ENCODE results near the gene TOMM7.

TOMM7 gene

GRCh38 chr7:22822486-22823141, at the start of gene TOMM7:
Gene TOMM7 (minus strand): TSS chr7:22822849. CDS start chr7:22822779, 70 bp downstream.
- DNase-seq = peak; percentile 14 to 92 (median 81)

GRCh38 chr7:22872096-22872807, 49.6 kb upstream of the TOMM7 start:
- DNase-seq = no peak

GRCh38 chr7:22871661-22872060, 49.0 kb upstream of the TOMM7 start:
- DNase-seq = no peak

GRCh38 chr7:22868509-22868908, 45.9 kb upstream of the TOMM7 start:
- no peak for DNase-seq

- DNase-seq = no peak
These were observed 44.9 kb upstream of the TOMM7 start for GRCh38 chr7:22867589-22867988.

GRCh38 chr7:22867003-22867402, 44.4 kb upstream of the TOMM7 start:
- DNase-seq = no peak

- DNase-seq = no peak
These were observed 42.9 kb upstream of the TOMM7 start for GRCh38 chr7:22865602-22865960.

- no peak for DNase-seq
These were observed 42.4 kb upstream of the TOMM7 start for GRCh38 chr7:22864855-22865601.

GRCh38 chr7:22864301-22864700, 41.7 kb upstream of the TOMM7 start:
- DNase-seq = no peak

- DNase-seq = no peak
These were observed 40.7 kb upstream of the TOMM7 start for GRCh38 chr7:22863156-22863899.

GRCh38 chr7:22861576-22861975, 38.9 kb upstream of the TOMM7 start:
- no peak for DNase-seq

- DNase-seq = peak in 4 of 51 donors; percentile 2 to 9 (median 4)
These were observed 38.3 kb upstream of the TOMM7 start for GRCh38 chr7:22860784-22861482.

- DNase-seq = no peak
These were observed 37.7 kb upstream of the TOMM7 start for GRCh38 chr7:22860337-22860736.

GRCh38 chr7:22859641-22860290, 37.1 kb upstream of the TOMM7 start:
- no peak for DNase-seq

- DNase-seq = no peak
These were observed 36.3 kb upstream of the TOMM7 start for GRCh38 chr7:22858640-22859561.

- no peak for DNase-seq
These were observed 35.6 kb upstream of the TOMM7 start for GRCh38 chr7:22858274-22858639.

- DNase-seq = no peak
These were observed 33.8 kb upstream of the TOMM7 start for GRCh38 chr7:22856416-22856815.

GRCh38 chr7:22855049-22855392, 32.4 kb upstream of the TOMM7 start:
- no peak for DNase-seq

- DNase-seq = peak in 42 of 51 donors; percentile 12 to 77 (median 46)
These were observed 31.8 kb upstream of the TOMM7 start for GRCh38 chr7:22854158-22855048.
